GM18873 (cell line): ENCODE results near the gene TXNL1.
A peak's percentile ranks its signal among the peaks of the same experiment; 100 is the strongest.

Source experiments
- ATAC-seq: cut with Tn5 transposase; IDR thresholded peaks from one replicate; pipeline ENCODE4 v1.9.1; 2021; ENCODE audit warnings: mild to moderate bottlenecking, moderate library complexity, moderate number of reproducible peaks; ENCODE audit not compliant: unreplicated experiment, low FRiP score

TXNL1 gene

GRCh38 chr18:56647071-56647470, 8.7 kb upstream of the TXNL1 start:
- no peak for ATAC-seq

DNA sequence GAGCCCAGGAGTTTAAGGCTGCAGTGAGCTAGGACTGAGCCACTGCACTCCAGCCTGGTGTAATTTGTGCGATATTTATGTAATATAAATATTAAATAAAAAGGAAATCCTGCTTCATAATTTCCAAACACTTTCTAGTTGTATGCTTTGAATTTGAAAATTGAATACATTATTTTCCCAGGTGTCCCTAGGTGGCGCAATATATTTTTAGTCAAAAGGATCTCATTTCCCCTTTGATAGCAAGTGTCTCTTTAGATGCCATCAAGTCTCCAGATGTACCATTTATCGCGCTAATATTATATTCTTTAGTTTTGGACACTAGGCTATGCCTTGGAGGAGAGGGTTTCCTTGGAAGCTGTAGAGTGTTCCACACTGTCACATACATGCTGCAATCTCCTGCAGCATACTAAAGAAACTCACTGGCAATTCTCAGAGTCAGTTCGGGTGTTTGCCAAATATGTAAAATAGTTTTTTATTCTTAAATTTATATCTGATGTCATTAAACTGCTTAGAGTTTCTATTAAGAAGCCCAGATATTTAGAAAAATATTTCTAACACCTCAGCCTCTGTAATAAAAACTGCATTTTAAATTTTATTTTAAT, 7.1 kb upstream of the TXNL1 start:
- ATAC-seq, result no peak

DNA sequence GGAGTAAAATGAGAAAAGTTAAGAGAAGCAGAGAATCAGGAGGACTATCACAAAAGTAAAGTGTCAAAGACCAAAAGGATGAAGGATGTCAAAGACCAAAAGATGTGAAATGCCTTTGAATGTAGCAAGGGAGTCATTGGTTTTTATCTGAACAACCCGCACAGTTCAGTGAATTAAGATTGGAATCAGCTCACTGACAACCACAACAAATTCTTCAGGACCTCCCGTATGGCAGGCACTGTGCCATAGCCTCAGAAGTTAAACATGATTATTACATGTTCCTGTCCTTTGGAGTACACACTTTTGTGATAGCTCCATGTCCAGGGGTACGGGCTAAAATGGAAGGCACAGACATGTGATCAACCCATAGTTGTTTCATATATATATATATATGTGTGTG, 5.0 kb upstream of the TXNL1 start:
- no peak for ATAC-seq

GRCh38 chr18:56641714-56642337, 3.4 kb upstream of the TXNL1 start:
- no peak for ATAC-seq

DNA sequence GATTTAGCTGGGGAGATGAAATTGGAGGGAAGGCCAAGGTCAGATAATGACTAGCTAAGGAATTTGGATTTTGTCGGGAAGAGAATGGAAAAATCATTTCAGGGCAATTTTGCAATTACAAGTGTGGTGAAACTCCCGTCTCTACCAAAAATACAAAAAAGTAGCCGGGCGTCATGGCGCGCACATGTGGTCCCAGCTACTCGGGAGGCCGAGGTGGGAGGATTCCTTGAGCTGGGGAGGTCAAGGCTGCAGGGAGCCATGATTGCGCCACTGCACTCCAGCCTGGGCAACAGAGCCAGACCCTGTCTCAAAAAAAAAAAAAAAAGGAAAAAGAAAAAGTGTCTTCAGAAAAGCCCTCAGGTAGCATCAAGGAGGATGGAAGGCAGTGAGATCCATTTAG, 1.2 kb upstream of the TXNL1 start:
- ATAC-seq, result no peak

- ATAC-seq, result no peak
Observed at GRCh38 chr18:56639104-56639381, 651 bp upstream of the TXNL1 start.

- ATAC-seq, result peak; percentile 10
Observed at GRCh38 chr18:56637711-56638231, 621 bp downstream of the TXNL1 start.

- ATAC-seq, result no peak
Observed at GRCh38 chr18:56637176-56637575, 1.2 kb downstream of the TXNL1 start.

DNA sequence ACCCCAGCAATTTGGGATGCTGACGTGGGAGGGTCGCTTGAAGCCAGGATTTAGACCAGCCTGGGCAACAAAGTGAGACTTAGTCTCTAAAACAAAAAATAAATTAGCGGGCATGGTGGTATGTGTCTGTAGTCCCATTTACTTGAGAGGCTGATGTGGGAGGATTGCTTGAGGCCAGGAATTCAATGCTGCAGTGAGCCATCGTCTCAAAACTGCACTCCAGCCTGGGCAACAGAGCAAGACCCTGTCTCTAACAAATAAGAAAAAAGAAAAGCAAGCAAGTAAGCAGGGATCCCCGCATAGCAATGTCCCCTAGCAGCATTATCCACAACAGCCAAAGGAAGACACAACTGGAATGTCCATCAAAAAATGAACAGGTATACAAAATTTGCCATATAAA, 3.4 kb downstream of the TXNL1 start:
- no peak for ATAC-seq

- no peak for ATAC-seq
Observed at GRCh38 chr18:56632070-56633022, 6.0 kb downstream of the TXNL1 start.

GRCh38 chr18:56627991-56628390, 10.4 kb downstream of the TXNL1 start:
- ATAC-seq, result no peak

GRCh38 chr18:56615738-56616520, 22.5 kb downstream of the TXNL1 start:
- no peak for ATAC-seq

DNA sequence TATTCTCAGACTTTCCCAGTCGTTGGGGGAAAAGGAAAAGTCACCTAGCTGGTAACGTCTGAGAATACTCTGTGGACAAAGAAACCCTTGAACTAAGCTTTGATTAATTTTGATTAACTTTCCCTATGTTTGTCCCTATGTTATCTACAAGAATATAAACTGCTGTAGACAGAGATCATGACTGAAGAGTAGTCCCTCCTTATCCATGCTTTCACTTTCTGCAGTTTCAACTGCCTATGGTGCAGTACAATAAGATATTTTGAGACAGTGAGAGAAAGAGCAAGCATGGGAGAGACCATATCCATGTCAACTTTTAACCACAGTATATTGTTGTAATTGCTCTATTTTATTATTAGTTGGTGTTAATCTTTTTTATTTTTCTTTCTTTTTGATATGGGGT, 31.8 kb downstream of the TXNL1 start:
- no peak for ATAC-seq

DNA sequence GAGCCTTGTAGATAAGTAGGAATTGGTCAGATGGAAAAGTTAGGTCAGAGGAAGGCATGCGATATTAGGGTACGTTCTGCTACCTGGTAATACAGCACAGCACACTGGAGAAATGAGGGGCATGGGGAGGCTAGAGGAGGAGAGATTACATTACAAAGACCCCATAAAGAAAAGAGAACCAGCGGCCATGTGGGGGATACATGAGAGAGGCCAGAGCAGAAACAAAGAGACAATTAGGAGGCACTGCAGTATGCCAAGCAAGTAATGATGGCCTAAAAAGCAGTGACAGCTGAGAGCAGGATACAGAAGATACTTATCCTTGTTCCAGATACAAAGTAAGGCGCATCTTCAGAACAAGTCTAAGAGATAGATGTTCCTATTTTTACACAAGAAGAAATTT, 40.0 kb downstream of the TXNL1 start:
- no peak for ATAC-seq

DNA sequence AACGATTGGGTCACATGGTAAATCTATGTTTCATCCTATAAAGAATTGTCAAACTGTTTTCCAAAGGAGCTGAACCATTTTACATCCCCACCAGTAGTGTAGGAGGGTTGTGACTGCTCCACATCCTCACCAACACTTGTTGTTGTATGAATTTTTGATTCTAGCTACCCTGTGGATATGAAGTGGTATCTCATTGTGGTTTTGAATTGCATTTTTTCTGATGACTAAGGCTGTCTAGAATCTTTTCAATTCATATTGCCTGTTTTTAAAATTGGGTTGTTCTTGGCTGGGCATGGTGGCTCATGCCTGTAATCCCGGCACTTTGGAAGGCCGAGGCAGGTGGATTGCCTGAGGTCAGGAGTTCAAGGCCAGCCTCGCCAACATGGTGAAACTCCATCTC, 44.5 kb downstream of the TXNL1 start:
- ATAC-seq, result no peak

- no peak for ATAC-seq
Observed at GRCh38 chr18:56580026-56580425, 58.4 kb downstream of the TXNL1 start.

- no peak for ATAC-seq
Observed at GRCh38 chr18:56579451-56579850, 58.9 kb downstream of the TXNL1 start.

DNA sequence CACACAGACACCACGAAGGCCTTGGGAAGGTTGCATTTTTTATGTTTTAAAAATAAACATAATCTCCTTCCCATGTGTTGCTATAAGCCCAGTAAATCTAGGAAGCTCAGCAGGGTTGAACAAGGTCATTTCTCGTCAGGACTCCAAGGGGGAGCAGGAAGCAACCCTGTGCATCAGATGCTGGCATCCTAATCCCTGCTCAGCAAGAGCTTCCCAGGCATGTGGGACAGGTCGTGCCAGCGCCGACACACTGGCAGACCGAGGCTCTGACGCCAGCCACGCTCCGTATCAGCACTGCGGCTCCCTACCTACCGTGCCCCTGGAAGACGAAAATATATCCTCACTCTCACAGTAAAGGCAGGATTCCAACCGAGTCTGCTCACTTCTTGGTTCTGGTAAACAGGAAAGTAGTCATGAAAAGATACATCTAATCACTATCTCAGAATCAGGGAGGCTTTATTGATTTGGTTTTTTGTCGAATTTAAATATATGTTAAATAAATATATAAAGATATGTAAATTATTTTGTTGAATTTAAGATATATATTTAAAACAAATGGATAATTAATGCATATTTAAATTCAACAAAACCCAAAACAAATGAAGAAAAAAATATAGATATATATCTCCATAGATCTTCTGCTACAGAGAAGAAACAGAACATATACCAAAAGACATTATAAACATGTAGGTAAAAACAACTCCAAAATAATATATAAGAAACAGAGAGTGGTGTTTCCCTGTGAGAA, 61.4 kb downstream of the TXNL1 start:
- ATAC-seq, result no peak

GRCh38 chr18:56575819-56576663, 62.4 kb downstream of the TXNL1 start:
- no peak for ATAC-seq
